Embryonic facial prominence (tissue), 1 donor: ENCODE results near the gene CASKIN1.
"Not testable (repeated sequence)": the region's sequence is repeated elsewhere in the genome, so short reads cannot be mapped to it uniquely, and the experiment has no call there.

Source experiments
- DNase-seq: peaks from one replicate; pipeline ENCODE4 v3.0.0-alpha.2; 2016; ENCODE audit errors: extremely low spot score

CASKIN1 gene, protein sequence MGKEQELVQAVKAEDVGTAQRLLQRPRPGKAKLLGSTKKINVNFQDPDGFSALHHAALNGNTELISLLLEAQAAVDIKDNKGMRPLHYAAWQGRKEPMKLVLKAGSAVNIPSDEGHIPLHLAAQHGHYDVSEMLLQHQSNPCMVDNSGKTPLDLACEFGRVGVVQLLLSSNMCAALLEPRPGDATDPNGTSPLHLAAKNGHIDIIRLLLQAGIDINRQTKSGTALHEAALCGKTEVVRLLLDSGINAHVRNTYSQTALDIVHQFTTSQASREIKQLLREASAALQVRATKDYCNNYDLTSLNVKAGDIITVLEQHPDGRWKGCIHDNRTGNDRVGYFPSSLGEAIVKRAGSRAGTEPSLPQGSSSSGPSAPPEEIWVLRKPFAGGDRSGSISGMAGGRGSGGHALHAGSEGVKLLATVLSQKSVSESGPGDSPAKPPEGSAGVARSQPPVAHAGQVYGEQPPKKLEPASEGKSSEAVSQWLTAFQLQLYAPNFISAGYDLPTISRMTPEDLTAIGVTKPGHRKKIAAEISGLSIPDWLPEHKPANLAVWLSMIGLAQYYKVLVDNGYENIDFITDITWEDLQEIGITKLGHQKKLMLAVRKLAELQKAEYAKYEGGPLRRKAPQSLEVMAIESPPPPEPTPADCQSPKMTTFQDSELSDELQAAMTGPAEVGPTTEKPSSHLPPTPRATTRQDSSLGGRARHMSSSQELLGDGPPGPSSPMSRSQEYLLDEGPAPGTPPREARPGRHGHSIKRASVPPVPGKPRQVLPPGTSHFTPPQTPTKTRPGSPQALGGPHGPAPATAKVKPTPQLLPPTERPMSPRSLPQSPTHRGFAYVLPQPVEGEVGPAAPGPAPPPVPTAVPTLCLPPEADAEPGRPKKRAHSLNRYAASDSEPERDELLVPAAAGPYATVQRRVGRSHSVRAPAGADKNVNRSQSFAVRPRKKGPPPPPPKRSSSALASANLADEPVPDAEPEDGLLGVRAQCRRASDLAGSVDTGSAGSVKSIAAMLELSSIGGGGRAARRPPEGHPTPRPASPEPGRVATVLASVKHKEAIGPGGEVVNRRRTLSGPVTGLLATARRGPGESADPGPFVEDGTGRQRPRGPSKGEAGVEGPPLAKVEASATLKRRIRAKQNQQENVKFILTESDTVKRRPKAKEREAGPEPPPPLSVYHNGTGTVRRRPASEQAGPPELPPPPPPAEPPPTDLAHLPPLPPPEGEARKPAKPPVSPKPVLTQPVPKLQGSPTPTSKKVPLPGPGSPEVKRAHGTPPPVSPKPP (N-terminal part only)

DNA sequence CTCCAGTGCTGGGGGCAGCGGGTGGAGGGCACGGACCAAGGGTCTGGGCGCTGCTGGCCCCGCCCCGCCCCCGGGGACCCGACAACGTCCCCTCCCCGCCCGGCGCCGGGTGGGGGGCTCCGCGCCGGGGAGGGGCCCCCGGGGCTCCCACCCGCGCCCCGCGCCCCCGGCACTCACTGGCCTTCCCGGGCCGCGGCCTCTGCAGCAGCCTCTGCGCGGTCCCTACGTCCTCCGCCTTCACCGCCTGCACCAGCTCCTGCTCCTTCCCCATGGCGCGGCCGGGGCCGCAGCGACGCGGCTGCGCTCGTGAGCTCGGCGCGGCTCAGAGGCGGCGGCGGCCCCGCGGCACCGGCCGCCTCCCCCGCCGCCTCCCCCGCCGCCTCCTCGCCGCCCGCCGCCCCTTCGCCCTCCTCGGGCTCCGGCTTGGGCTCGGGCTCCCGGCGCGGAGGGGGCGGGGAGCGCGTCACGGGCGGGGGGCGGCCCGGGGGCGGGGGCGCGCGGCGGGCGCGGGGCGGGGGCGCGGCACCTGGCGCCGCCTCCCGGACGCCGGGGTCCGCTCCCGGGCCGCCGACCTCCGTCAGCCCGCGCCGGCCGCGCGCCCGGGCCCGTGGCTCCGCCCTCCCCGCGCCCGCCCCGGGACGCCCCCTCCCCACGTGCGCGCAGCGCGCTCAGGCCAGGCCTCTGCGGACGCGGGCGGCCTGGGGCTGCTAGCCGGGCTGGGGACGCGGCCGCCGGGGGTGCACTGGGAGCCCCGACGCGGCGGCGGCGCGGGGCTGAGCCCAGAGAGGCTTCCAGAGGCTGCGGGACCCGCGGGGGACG is at the start of gene CASKIN1:
TSS of gene CASKIN1 (minus strand) at position 444 of the 819 bp plus-strand sequence. CDS start at position 271, 173 bp downstream.
- DNase-seq, result no peak

DNA sequence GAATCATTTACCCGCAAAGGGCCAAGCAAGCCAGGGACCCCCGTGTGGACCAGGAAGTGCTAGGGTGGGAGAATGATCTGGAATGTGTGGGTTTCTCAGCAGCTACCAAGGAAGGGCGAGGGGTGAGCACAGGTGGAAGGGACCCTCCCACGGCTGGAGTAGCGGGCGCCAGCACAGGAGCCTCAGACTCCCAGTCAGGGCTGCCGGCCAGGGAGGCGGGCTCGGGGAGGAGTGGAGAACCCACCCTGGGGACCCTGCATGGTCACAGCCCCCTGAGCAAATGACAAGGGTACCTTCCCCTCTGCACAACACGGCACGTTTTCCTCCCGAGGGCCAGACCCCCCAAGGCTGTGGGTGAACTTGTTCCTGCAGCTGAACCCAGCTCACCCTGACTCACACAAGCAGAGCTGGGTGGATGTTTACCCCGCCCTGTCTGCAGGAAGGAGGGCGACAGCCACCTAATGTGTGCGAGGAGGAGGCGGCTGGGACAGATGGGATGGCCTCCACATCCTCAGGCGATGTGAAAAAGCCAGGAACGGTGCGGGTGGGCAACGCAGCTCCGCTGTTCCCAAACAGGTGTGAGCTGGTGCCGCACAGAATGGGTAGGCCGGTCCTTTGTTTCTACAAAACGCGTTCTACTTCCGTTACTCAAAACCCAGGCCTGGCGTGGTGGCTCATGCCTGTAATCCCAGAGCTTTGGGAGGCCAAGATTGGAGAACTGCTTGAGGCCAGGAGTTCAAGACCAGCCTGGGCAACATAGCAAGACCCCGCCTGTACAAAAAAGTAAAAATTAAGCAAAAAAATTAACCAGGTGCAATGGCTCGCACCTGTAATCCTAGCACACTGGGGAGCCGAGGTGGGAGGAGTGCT is 48.8 kb upstream of the CASKIN1 start:
- DNase-seq, result no peak

DNA sequence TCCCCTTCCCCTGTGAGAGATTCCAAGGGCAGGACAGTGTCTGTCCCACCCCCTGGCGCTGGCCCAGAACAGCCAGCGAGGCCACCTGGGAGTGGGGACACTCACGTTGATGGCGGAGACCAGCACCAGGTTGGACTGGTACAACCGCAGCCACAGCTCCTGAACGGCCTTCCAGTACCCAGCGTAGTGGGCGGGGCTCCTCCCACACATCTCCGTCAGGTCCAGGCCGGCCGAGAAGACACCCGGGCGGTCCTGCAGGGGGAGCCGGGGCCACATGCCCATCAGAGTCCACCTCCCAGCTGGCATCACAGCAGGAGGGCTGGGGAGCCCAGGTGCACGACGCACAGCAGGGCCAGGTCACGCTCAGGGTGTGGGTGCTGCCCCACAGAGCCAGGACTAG is 47.9 kb upstream of the CASKIN1 start:
- DNase-seq, result no peak

DNA sequence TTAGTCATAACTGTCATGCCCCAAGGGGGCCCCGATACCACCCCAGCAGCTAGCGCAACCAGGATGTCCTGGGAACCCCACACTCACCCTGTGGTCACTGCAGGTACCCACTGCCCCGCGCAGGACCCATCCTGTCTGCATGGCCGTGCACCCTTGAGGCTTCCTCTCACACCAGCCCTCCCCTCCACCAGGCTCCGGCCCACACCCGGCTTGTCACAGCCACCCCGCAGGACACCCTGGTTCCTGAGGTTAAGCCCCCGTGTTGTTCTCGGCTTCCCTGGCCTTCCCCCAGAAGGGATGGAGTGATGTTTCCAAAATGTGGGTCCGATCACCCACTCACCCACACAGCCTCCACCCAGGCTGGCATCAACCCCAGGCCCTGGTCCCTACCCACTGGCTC is 47.4 kb upstream of the CASKIN1 start:
- DNase-seq, result no peak

DNA sequence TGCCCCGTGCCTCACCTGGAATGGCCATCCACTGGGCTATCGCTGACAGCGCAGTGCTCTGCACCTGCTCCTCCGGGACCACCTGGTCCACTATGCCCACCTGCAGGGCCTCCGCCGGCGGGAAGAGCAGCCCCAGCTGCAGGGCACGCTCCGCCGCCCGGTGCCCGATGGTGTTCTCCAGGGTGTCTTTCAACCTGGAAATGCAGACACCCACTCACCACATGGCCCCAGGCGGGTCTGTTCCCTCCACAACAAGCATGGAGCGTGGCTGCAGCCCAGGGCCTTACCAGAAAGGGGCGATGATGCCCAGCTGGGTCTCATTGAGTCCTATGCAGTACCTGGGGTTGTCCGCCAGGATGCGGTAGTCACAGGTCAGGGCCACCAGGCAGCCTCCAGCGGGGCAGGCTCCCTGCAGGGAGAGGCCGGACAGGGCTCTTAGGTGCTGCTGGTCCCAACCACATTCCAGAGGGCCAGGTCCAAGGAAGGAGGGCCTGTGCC is 46.7 kb upstream of the CASKIN1 start:
- no peak for DNase-seq

DNA sequence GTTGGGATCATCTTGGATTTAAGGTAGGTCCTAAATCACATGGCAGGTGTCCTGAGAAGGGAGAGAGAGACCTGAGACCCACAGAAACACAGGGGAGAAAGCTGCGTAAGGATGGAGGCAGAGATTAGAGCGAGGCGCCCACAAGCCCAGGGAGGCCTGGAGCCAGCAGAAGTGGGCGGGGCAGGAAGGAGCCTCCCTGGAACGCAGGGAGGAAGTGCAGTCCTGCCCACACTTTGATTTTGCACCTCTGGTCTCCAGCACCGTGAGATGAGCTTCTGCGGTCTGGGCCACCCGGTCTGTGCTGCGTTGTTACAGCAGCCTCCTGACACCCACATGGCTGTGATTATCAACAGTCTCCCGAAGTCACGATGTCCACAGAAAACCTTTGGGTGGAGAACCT is 46.2 kb upstream of the CASKIN1 start:
- no peak for DNase-seq

DNA sequence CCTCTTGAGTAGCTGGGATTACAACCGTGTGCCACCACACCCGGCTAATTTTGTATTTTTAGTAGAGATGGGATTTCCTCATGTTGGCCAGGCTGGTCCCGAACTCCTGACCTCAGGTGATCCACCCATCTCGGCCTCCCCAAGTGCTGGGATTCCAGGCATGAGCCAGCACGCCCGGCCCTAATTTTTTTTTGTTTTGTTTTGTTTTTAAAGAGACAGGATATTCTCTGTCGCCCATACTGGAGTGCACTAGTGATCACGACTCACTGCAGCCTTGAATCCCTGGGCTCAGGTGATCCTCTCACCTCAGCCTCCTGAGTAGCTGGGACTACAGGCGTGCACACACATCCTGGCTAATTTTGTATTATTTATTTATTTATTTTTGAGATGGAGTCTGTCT is 43.9 kb upstream of the CASKIN1 start:
- not testable (repeated sequence) for DNase-seq

DNA sequence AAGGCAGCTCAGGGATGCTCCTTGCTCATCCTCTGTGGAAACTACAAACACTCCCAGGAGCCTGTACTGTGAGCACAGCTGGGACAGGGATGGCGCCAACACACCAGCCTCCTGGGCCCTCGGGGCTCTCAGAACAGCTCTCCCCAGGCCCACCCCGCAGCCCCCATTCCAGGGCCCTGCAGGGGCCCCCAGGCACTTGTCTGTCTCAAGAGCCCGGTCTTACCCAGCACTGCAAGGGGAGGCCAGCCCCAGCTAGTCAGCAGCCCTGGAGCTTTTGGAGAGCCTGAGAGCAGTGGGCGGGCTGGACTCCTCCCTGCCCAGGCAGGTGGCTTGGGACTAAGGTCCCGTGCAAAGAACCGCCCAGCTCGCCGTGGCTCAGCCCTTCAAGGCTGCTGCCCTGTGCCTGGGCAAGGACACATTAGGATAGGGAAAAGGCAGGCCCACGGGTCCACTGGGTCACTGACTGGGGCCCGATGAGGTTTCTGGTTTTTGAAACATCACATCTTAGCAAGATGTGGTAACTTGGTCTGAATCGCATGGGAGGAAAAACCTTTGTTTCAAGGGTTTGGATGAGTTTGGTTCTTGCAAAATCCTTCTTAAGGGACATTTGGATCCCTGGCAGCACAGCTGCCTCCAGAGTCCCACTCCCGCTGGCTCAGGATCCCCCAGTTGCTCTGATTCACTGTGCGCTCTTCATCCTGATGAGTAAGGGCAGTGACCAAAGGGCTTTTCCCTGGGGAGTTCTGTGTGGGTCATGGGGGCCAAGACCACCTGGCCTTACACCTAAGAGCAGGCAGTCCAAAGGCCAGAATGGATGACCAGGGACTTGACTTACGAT is 42.7 kb upstream of the CASKIN1 start:
- no peak for DNase-seq

DNA sequence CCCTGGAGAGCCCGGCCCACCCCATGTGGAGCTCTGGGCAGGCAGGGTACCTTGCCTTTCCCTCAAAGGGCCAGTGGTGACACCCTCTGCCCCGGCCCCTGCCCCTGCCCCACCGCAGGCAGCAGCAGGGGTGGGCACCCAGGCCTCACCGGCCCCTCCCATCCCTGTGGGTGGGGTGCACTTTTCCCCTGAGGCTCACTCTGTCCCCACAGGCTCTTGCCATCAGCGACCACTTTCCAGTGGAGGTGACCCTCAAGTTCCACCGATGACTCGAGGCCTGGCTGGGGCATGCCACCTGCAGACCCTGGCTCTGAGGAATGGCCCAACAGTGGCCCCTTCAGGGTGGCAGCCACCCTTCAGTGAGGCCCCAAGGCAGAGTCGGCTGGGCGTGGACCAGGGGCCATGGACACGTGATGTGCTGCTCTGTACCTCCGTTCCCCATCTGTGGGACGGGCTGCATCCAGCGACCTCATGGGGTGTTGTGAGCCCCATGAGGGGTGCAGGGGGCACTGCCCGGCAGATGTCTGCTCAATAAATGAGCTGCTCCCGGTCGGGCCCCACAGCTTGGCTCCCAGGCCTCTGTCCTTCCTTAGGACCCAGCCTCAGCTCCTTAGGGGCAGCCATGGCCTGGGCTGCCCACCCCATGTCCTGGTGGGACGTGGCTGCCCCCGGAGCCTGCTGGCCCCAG is 41.9 kb upstream of the CASKIN1 start:
- no peak for DNase-seq

DNA sequence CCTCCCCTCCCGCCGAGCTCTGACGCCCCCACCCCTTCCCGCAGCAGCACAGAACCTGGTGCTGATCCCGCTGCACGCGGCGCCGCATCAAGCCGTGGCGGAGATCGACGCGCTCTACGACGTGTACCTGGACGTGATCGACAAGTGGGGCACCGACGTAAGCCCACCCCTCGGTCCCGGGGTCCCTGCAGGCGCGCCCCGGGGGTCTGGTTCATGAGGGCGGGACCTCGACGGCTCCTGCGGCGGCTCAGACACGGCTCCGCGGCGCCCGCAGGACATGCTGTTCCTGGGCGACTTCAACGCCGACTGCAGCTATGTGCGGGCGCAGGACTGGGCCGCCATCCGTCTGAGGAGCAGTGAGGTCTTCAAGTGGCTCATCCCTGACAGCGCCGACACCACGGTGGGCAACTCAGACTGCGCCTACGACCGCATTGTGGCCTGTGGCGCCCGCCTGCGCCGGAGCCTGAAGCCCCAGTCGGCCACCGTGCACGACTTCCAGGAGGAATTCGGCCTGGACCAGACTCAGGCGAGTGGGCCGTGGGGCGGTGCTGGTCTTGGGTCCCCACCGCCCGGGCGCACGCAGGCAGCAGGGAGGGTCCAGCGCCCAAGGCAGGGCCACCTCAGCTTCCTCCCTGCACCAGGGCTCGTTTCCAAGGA is 41.2 kb upstream of the CASKIN1 start:
- no peak for DNase-seq

DNA sequence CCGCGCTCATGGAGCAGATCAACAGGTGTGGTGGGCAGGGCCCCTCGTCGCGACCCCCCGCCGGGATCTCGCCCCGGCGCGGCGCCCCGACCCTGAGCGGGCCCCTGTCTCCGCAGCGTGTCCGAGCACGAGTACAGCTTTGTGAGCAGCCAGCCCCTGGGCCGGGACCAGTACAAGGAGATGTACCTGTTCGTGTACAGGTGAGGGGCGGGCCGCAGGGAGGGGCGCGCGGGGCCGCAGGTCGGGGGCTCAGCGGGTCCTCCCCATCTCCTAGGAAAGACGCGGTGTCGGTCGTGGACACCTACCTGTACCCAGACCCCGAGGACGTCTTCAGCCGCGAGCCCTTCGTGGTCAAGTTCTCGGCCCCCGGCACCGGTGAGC is 40.7 kb upstream of the CASKIN1 start:
- DNase-seq, result no peak

DNA sequence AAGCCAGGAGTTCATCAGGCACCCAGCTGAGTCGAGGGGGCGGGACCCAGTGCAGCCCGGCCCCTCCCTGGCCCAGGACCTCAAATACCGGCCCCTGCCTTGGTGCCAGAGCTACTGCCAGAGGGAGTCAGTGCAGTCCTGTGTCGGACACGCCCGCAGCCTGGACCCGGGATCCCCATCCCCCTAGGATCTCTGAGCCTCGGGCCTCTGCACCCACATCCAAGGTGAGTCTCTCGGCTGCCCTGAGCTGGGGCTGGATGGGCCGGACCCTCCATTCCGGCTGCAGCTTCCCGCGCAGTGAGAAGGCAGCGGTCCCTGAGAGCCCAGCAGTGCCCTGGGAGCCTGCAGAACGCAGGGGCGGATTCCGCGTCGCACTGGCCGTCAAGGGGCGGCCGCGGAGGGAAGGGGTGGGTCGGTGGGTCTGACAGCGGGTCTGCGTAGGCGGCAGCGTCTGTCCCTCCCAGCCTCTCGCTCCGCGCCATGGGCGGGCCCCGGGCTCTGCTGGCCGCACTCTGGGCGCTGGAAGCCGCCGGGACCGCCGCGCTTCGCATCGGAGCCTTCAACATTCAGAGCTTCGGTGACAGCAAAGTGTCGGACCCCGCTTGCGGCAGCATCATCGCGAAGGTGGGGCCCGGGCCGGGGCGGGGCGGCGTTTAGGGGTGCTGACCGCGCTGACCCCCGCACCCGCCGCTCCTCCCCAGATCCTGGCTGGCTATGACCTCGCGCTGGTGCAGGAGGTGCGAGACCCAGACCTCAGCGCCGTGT is 40.1 kb upstream of the CASKIN1 start, which contains the start of gene DNASE1L2:
TSS of gene DNASE1L2 (plus strand) at position 108 of the 765 bp plus-strand sequence. CDS start at position 481, 373 bp downstream.
- no peak for DNase-seq

DNA sequence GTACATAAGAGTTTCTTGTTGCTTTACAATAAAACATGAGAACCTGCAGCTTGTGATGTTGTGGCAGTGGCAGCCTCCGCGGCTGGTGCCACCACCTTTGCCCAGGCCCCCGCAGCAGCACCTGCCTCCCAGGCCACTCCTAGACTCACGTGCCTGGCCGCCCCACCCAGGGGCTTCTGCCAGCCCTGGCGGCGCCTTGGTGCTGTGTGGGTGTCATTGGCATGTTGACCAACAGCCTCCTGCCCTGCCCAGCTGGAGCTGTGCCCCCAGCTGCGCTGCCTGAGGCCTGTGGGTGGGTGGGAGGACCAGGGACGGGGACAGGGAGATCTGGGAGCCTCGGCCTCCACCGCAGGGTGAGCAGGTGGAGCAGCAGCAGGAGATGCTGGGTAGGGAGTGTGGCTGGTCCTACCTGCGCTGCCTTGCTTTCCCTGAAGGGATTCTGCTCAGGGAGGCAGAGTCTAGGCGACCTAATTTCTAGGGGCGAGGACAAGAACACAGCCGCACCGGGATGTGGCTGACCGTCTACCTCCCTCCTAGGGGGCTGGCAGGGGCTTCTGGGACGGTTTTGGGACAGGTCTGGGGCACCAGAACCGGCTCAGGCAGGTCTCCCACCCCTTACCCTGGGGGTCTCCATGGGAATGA is 39.4 kb upstream of the CASKIN1 start:
- no peak for DNase-seq

DNA sequence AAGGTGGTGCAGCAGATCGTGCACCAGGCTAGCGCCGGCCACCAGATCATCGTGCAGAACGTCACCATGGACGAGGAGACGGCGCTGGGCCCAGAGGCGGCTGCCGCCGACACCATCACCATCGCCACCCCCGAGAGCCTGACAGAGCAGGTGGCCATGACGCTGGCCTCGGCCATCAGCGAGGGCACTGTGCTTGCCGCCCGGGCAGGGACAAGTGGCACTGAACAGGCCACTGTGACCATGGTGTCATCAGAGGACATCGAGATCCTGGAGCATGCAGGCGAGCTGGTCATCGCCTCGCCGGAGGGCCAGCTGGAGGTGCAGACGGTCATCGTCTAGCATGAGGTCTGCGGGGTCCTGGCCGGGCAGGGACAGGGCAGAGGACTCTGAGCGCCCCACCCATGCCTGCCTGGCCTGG is 38.8 kb upstream of the CASKIN1 start:
- no peak for DNase-seq

DNA sequence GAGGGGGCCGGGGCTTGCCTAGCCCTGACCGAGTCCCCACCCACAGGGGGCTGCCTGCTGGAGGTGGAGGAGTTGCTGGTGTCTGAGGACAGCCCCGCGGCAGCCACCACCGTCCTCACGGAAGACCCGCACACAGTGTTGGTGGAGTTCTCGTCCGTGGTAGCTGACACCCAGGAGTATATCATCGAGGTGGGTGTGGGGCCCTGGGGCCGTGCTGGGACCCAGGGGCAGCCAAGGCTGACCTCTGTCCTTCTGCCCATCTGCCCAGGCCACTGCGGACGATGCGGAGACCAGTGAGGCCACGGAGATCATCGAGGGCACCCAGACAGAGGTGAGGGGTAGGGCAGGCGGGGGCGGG is 38.4 kb upstream of the CASKIN1 start:
- no peak for DNase-seq
